Hepatocyte (in vitro differentiated cells): ENCODE measurements around the gene COX10. TPM values are rescaled to one million over a fixed set of nuclear protein-coding genes. Genes with fewer than 3 reads are reported as not detected.

ENCODE experiments used
- DNase-seq: peaks from one replicate; pipeline ENCODE4 v3.0.0-alpha.2; 2016; ENCODE audit warnings: low spot score
- H2AFZ ChIP-seq: fragments of 200-600 bp; sonication (generic); 2 replicates; pipeline ENCODE4 v1.6.0; 2016; ENCODE audit warnings: antibody characterized with exemption, mild to moderate bottlenecking
- H3K27ac ChIP-seq: fragments of 200-600 bp; sonication (generic); 2 replicates; pipeline ENCODE4 v1.5.1; 2016; ENCODE audit warnings: mild to moderate bottlenecking
- H3K27me3 ChIP-seq: fragments of 200-600 bp; sonication (generic); 2 replicates; pipeline ENCODE4 v1.6.1; 2016
- H3K36me3 ChIP-seq: fragments of 200-600 bp; sonication (generic); replicated peaks from 2 replicates; pipeline ENCODE4 v1.5.1; 2016; ENCODE audit warnings: low read depth; ENCODE audit not compliant: insufficient read depth
- H3K4me1 ChIP-seq: fragments of 200-600 bp; sonication (generic); 2 replicates; pipeline ENCODE4 v1.5.1; 2016; ENCODE audit warnings: mild to moderate bottlenecking, moderate library complexity; ENCODE audit not compliant: insufficient read depth
- H3K4me2 ChIP-seq: fragments of 200-600 bp; sonication (generic); 2 replicates; pipeline ENCODE4 v1.6.0; 2016
- H3K4me3 ChIP-seq: fragments of 200-600 bp; sonication (generic); 2 replicates; pipeline ENCODE4 v1.5.1; 2016; ENCODE audit warnings: mild to moderate bottlenecking
- H3K79me2 ChIP-seq: fragments of 200-600 bp; sonication (generic); 2 replicates; pipeline ENCODE4 v1.6.0; 2017; ENCODE audit warnings: mild to moderate bottlenecking
- H3K9me2 ChIP-seq: fragments of 200-600 bp; sonication (generic); replicated peaks from 2 replicates; pipeline ENCODE4 v1.6.0; 2017; ENCODE audit warnings: mild to moderate bottlenecking; ENCODE audit not compliant: insufficient read depth
- H3K9me3 ChIP-seq: fragments of 200-600 bp; sonication (generic); 2 replicates; pipeline ENCODE4 v1.5.1; 2016; ENCODE audit warnings: low read depth, mild to moderate bottlenecking
- H4K20me1 ChIP-seq: fragments of 200-600 bp; sonication (generic); 2 replicates; pipeline ENCODE4 v1.6.0; 2016; ENCODE audit warnings: mild to moderate bottlenecking; ENCODE audit not compliant: insufficient read depth, poor library complexity, severe bottlenecking
- EZH2 ChIP-seq: fragments of 200-600 bp; sonication (generic); IDR thresholded peaks from 2 replicates; pipeline ENCODE4 v1.6.1; 2016; ENCODE audit warnings: antibody characterized with exemption, mild to moderate bottlenecking, borderline replicate concordance
- EZH2phosphoT487 ChIP-seq: fragments of 200-600 bp; sonication (generic); IDR thresholded peaks from one replicate; pipeline ENCODE4 v1.6.1; 2018; ENCODE audit warnings: antibody characterized with exemption, mild to moderate bottlenecking, low read depth, moderate library complexity; ENCODE audit not compliant: unreplicated experiment, severe bottlenecking
- WGBS: methylation state at CpG from one replicate; pipeline ENCODE4 v1.1.6; 2016; ENCODE audit warnings: low lambda C conversion rate; ENCODE audit errors: missing lambda C conversion rate; 5-methylcytosine and 5-hydroxymethylcytosine counted together
- polyA plus RNA-seq: library from polyadenylated mRNA; unstranded; fragments of >200 nt; fragmentation: Nextera tagmentation; extraction: Ambion mirVana; gene quantifications from 2 replicates; pipeline ENCODE4 v1.2.1, GENCODE V29; 2016
- total RNA-seq: library from RNA; depleted of rRNA; stranded (reverse); fragments of >200 nt; gene quantifications from 2 replicates; pipeline ENCODE4 v1.2.3, GENCODE V29; 2014
- TF ChIP-seq, protein P1 (sequence below): fragments of 200-600 bp; sonication (generic); IDR thresholded peaks from 2 replicates; pipeline ENCODE4 v1.5.1; 2016; ENCODE audit warnings: antibody characterized with exemption, mild to moderate bottlenecking; ENCODE audit not compliant: poor library complexity

COX10 gene
- total and polyA plus RNA-seq, 2 experiments from 2014 or later: 23.2 to 27.6 TPM

DNA sequence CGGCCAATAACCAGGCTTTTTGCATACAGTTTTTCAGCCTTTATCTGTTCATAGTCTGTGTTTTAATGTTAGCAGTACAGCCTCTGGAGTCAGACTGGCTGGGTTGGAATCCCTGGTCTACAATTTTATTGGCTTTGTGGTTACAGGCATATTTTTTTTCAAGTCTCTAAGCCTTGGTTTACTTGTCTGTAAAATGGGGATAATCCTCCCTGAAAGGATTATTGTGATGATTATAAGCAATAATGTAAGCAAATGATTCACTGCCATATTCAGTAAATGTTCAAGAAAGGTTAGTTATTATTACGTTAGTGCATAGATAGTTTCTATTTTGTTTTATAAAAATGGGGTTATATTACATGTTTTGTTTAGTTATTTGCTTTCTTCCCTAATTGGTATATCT, 15.7 kb downstream of the COX10 start:
- no peaks in the 10 kb centered on the region for H4K20me1 ChIP-seq
- H3K27ac ChIP-seq: no peak overlapping the region
- H3K27me3 ChIP-seq: no peaks in the 10 kb centered on the region
- no peak for DNase-seq
- no peaks in the 10 kb centered on the region for H3K36me3 ChIP-seq
- H3K9me3 ChIP-seq: no peaks in the 10 kb centered on the region
- H3K9me2 ChIP-seq: no peaks in the 10 kb centered on the region
- H3K4me2 ChIP-seq: no peak overlapping the region
- no peaks in the 10 kb centered on the region for H3K4me1 ChIP-seq
- no peak overlapping the region for H2AFZ ChIP-seq
- peaks cover 27% of the 10 kb centered on the region for H3K79me2 ChIP-seq
- TF ChIP-seq EZH2phosphoT487 (no peak), EZH2 (no peak)
- TF ChIP-seq, protein P1, sequence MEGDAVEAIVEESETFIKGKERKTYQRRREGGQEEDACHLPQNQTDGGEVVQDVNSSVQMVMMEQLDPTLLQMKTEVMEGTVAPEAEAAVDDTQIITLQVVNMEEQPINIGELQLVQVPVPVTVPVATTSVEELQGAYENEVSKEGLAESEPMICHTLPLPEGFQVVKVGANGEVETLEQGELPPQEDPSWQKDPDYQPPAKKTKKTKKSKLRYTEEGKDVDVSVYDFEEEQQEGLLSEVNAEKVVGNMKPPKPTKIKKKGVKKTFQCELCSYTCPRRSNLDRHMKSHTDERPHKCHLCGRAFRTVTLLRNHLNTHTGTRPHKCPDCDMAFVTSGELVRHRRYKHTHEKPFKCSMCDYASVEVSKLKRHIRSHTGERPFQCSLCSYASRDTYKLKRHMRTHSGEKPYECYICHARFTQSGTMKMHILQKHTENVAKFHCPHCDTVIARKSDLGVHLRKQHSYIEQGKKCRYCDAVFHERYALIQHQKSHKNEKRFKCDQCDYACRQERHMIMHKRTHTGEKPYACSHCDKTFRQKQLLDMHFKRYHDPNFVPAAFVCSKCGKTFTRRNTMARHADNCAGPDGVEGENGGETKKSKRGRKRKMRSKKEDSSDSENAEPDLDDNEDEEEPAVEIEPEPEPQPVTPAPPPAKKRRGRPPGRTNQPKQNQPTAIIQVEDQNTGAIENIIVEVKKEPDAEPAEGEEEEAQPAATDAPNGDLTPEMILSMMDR: no peak
- WGBS: 97% methylated on average over 2 of the region's 2 CpGs
- no peak overlapping the region for H3K4me3 ChIP-seq

DNA sequence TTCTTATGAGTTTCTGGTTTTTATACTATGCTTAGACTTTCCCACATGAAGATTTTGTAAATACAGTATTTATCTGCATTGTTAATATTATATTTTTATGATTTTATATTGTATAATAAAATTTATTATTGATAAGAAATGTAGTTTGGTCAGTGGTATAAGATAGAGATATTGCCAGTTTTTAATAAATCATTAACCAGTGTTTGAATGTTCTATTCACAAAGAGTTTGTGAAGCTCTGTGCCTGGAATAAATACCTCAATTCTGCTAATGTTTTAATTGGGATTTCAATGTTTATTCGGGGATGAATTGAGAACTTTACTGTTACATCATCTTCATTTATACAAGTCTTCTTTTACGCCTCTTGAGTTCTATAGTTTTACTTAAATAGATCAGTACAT, 16.9 kb downstream of the COX10 start:
- H3K4me3 ChIP-seq: no peak overlapping the region
- H2AFZ ChIP-seq: no peak overlapping the region
- DNase-seq: no peak
- H4K20me1 ChIP-seq: no peaks in the 10 kb centered on the region
- H3K27ac ChIP-seq: no peak overlapping the region
- WGBS: 84% methylated on average over 2 of the region's 2 CpGs
- H3K4me2 ChIP-seq: no peak overlapping the region
- H3K79me2 ChIP-seq: peaks cover 29% of the 10 kb centered on the region
- TF ChIP-seq EZH2phosphoT487: no peak
- TF ChIP-seq, protein P1: no peak
- TF ChIP-seq EZH2: no peak
- no peaks in the 10 kb centered on the region for H3K9me2 ChIP-seq
- no peaks in the 10 kb centered on the region for H3K9me3 ChIP-seq
- no peaks in the 10 kb centered on the region for H3K4me1 ChIP-seq
- H3K36me3 ChIP-seq: no peaks in the 10 kb centered on the region
- no peaks in the 10 kb centered on the region for H3K27me3 ChIP-seq

- H3K9me3 ChIP-seq: no peaks in the 10 kb centered on the region
- no peaks in the 10 kb centered on the region for H3K4me1 ChIP-seq
- H3K4me2 ChIP-seq: no peak overlapping the region
- no peaks in the 10 kb centered on the region for H4K20me1 ChIP-seq
- H3K9me2 ChIP-seq: no peaks in the 10 kb centered on the region
- H3K79me2 ChIP-seq: peaks cover 51% of the 10 kb centered on the region
- TF ChIP-seq EZH2phosphoT487: no peak
- no peak for TF ChIP-seq EZH2
- TF ChIP-seq, protein P1: no peak
- no peak overlapping the region for H2AFZ ChIP-seq
- no peaks in the 10 kb centered on the region for H3K36me3 ChIP-seq
- H3K27ac ChIP-seq: no peak overlapping the region
- no peak for DNase-seq
- WGBS: 85% methylated on average over 1 of the region's 1 CpG
- no peaks in the 10 kb centered on the region for H3K27me3 ChIP-seq
- H3K4me3 ChIP-seq: no peak overlapping the region
These were observed 19.9 kb downstream of the COX10 start for GRCh38 chr17:14089179-14089578.

DNA sequence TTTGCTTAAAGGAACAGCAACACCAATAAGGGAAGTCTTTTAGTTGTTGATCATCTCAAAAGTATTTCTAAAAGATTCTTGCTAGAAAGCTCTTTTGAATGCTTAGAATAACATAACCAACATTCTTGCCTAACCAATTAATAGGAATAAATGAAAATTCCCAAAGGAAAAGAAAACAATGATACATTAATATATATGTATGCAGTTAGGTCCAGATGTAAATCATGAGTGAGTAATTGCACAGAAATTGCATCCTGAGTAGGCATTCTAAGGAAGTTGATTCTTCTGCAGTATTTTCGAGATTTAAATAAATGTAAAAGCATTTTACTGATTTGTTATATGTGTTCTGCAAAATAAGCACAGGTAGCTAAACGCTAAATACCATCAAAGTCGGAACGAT, 22.1 kb downstream of the COX10 start:
- Histone ChIP-seq H3K9me2 (no peaks in the 10 kb centered on the region), H3K79me2 (peaks cover 58% of the 10 kb centered on the region)

More for the DNA sequence above, 22.1 kb downstream of the COX10 start:
- Histone ChIP-seq H3K4me3 (no peak overlapping the region), H3K27me3 (no peaks in the 10 kb centered on the region), H3K9me3 (no peaks in the 10 kb centered on the region), H4K20me1 (no peaks in the 10 kb centered on the region), H2AFZ (no peak overlapping the region), H3K27ac (no peak overlapping the region), H3K4me2 (no peak overlapping the region), H3K4me1 (no peaks in the 10 kb centered on the region), H3K36me3 (no peaks in the 10 kb centered on the region)
- WGBS: 80% methylated on average over 4 of the region's 4 CpGs
- TF ChIP-seq, protein P1: no peak
- no peak for TF ChIP-seq EZH2phosphoT487
- no peak for TF ChIP-seq EZH2
- no peak for DNase-seq
